ENCODE data around the gene FHIP2A. TPM values are rescaled to one million over a fixed set of nuclear protein-coding genes. Genes with fewer than 3 reads are reported as not detected.

FHIP2A gene
- polyA plus RNA-seq, 1 donor from 2014 or later, result 30.7 TPM

GRCh38 chr10:114837690-114838089, 16.1 kb downstream of the FHIP2A start:
- Histone ChIP-seq H3F3A (ENCODE audit: insufficient read depth, low read length, poor library complexity, severe bottlenecking) (no peaks in the 10 kb centered on the region), H3K36me3 (ENCODE audit: insufficient read depth, low read length) (peaks cover 6% of the 10 kb centered on the region), H3K27me3 (ENCODE audit: insufficient read depth, low read depth, low read length) (no peaks in the 10 kb centered on the region), H3K9me2 (ENCODE audit: insufficient read depth, low read length) (no peaks in the 10 kb centered on the region), H2AFZ (ENCODE audit: low read depth, low read length) (no peak overlapping the region), H4K20me1 (ENCODE audit: insufficient read depth) (no peaks in the 10 kb centered on the region), H3K4me2 (ENCODE audit: low read length) (no peak overlapping the region), H3K9me3 (ENCODE audit: low read length) (no peaks in the 10 kb centered on the region), H3K79me2 (replicated peaks; ENCODE audit: insufficient read depth, low read length) (no peaks in the 10 kb centered on the region), H3K9ac (ENCODE audit: low read length) (no peak overlapping the region), H3K4me3 (ENCODE audit: low read length) (no peak overlapping the region), H3K27ac (ENCODE audit: low read length) (no peak overlapping the region)
- TF ChIP-seq RAD21 (conservative IDR thresholded peaks at IDR 0.05) (no peak), POLR2AphosphoS5 (IDR thresholded peaks at IDR 0.05) (no peak)

GRCh38 chr10:114839901-114840300, 18.3 kb downstream of the FHIP2A start:
- H3K36me3 ChIP-seq (ENCODE audit: insufficient read depth, low read length), result peaks cover 6% of the 10 kb centered on the region

More at GRCh38 chr10:114839901-114840300, 18.3 kb downstream of the FHIP2A start:
- Histone ChIP-seq H3K27ac (ENCODE audit: low read length) (no peak overlapping the region), H3K9ac (ENCODE audit: low read length) (no peak overlapping the region), H3F3A (ENCODE audit: insufficient read depth, low read length, poor library complexity, severe bottlenecking) (no peaks in the 10 kb centered on the region), H3K4me2 (ENCODE audit: low read length) (no peak overlapping the region), H3K9me3 (ENCODE audit: low read length) (no peaks in the 10 kb centered on the region), H2AFZ (ENCODE audit: low read depth, low read length) (no peak overlapping the region), H3K9me2 (ENCODE audit: insufficient read depth, low read length) (no peaks in the 10 kb centered on the region), H4K20me1 (ENCODE audit: insufficient read depth) (no peaks in the 10 kb centered on the region), H3K4me3 (ENCODE audit: low read length) (no peak overlapping the region), H3K27me3 (ENCODE audit: insufficient read depth, low read depth, low read length) (no peaks in the 10 kb centered on the region), H3K79me2 (replicated peaks; ENCODE audit: insufficient read depth, low read length) (no peaks in the 10 kb centered on the region)
- no peak for TF ChIP-seq CTCF (IDR thresholded peaks at IDR 0.05; ENCODE audit: poor library complexity, severe bottlenecking)
- no peak for TF ChIP-seq POLR2AphosphoS5 (IDR thresholded peaks at IDR 0.05)
- TF ChIP-seq EZH2 (IDR thresholded peaks at IDR 0.05; ENCODE audit: borderline replicate concordance, insufficient read depth, low read length, poor library complexity, severe bottlenecking), result no peak
- TF ChIP-seq TAF1 (IDR thresholded peaks at IDR 0.05; ENCODE audit: low read depth), result no peak
- no peak for TF ChIP-seq REST (IDR thresholded peaks at IDR 0.05; ENCODE audit: borderline replicate concordance)
- TF ChIP-seq EP300 (conservative IDR thresholded peaks at IDR 0.05; ENCODE audit: poor library complexity, severe bottlenecking), result no peak
- TF ChIP-seq RAD21 (conservative IDR thresholded peaks at IDR 0.05), result no peak
- no peak for TF ChIP-seq SMC3 (conservative IDR thresholded peaks at IDR 0.05; ENCODE audit: poor library complexity)
- TF ChIP-seq MXI1 (conservative IDR thresholded peaks at IDR 0.05; ENCODE audit: poor library complexity, severe bottlenecking), result no peak
